Epithelial cell of esophagus (primary cell): Measurements from ENCODE around the gene ZNF71.

Source experiments
- DNase-seq: peaks from one replicate; pipeline ENCODE4 v3.0.0; 2010; ENCODE audit warnings: low read depth
- H3K4me3 ChIP-seq: 2 replicates; pipeline ENCODE4 v1.5.1; 2011; ENCODE audit warnings: mild to moderate bottlenecking, low read length, control low read depth
- TF ChIP-seq, protein P1 (sequence below): IDR thresholded peaks from 2 replicates; pipeline ENCODE4 v1.5.1; 2011; ENCODE audit warnings: low read depth, mild to moderate bottlenecking, low read length, control low read depth, inconsistent platforms; ENCODE audit not compliant: insufficient read depth; ENCODE audit errors: missing control alignments

Gene ZNF71

DNA sequence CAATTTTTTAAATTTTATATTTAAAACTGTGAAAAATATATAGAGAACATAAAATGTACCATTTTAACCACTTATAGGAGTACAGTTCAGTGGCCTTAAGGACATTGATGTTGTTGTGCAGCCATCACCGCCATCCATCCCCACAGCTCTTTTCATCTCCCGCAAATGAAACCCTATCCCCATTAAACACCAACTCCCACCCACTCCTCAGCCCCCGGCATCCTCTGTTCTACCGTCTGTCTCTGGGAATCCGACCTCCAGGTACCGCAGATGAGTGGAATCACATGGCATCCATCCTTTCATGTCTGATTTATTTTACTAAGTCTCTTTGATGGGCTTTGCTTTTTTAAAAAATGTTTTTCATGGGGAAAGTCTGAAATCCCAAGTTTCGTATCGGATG is 24.0 kb downstream of the ZNF71 start:
- TF ChIP-seq, protein P1, sequence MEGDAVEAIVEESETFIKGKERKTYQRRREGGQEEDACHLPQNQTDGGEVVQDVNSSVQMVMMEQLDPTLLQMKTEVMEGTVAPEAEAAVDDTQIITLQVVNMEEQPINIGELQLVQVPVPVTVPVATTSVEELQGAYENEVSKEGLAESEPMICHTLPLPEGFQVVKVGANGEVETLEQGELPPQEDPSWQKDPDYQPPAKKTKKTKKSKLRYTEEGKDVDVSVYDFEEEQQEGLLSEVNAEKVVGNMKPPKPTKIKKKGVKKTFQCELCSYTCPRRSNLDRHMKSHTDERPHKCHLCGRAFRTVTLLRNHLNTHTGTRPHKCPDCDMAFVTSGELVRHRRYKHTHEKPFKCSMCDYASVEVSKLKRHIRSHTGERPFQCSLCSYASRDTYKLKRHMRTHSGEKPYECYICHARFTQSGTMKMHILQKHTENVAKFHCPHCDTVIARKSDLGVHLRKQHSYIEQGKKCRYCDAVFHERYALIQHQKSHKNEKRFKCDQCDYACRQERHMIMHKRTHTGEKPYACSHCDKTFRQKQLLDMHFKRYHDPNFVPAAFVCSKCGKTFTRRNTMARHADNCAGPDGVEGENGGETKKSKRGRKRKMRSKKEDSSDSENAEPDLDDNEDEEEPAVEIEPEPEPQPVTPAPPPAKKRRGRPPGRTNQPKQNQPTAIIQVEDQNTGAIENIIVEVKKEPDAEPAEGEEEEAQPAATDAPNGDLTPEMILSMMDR, result no peak
- H3K4me3 ChIP-seq, result no peak overlapping the region
- no peak for DNase-seq

DNA sequence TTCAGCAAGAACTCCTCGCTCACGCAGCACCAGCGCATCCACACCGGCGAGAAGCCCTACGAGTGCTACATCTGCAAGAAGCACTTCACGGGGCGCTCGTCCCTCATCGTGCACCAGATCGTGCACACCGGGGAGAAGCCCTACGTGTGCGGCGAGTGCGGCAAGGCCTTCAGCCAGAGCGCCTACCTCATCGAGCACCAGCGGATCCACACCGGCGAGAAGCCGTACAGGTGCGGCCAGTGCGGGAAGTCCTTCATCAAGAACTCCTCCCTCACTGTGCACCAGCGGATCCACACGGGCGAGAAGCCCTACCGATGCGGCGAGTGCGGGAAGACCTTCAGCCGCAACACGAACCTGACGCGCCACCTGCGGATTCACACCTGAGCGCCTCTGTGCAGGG is 27.3 kb downstream of the ZNF71 start:
- no peak overlapping the region for H3K4me3 ChIP-seq
- DNase-seq, result no peak
- TF ChIP-seq, protein P1, result no peak

DNA sequence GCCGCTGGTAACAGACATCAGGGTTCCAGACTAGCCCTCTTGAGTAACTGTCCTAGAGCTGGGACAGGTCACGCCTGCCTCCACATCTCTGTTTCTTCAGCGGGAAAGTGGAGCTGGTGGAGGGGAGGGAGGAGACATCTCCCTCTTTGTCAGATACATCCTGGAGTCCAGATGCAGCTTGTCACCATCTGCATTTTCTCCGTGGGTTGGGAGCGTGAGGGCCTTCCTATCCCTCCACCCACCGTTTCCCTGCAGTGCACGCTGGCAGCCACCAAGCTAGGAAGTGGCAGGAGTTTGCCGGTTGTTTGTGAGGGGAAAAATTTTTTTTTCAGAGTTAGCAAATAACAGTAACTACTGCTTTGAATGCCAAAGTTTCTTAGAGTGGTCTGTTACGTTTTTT is 27.9 kb downstream of the ZNF71 start:
- TF ChIP-seq, protein P1, result no peak
- DNase-seq, result no peak
- no peak overlapping the region for H3K4me3 ChIP-seq

DNA sequence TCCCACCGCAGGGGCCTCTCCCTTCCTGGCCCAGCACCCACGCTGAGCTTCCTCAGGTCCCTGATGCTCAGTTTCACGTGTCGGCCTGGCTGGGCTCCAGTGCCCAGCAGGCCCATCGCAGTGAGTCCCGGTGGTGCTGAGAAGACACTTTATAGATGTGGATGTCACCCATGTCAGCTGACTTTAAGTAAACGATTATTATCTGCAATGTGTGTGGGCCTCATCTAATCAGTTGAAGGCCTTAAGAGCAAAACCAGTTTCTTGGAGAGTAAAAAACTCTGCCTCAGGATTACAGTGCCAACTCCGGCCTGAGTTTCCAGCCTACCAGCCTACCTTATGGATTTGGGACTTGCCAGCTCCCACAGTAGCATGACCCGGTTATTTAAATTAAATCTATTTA is 30.6 kb downstream of the ZNF71 start:
- TF ChIP-seq, protein P1, result no peak
- no peak overlapping the region for H3K4me3 ChIP-seq
- no peak for DNase-seq

DNA sequence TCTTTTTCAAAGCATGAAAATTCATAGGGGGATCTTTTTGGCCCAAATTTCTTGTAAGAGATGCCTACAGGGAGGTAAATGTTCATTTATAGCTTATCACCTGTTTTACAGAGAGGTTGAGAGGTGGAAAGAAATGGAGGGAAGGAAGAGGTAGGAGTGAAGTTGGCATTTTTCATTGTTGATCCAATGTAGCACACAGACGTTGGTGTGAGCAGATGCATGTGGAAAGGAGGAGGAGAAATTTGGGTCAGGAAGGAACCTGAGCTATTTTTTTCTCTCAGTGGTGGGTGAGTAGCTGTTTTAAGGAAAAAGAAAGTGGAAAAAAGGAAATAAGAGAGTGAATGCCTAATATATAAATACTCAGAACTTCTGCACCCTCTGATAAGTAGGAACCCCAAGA is 37.9 kb downstream of the ZNF71 start:
- no peak for DNase-seq
- no peak overlapping the region for H3K4me3 ChIP-seq
- TF ChIP-seq, protein P1, result no peak

DNA sequence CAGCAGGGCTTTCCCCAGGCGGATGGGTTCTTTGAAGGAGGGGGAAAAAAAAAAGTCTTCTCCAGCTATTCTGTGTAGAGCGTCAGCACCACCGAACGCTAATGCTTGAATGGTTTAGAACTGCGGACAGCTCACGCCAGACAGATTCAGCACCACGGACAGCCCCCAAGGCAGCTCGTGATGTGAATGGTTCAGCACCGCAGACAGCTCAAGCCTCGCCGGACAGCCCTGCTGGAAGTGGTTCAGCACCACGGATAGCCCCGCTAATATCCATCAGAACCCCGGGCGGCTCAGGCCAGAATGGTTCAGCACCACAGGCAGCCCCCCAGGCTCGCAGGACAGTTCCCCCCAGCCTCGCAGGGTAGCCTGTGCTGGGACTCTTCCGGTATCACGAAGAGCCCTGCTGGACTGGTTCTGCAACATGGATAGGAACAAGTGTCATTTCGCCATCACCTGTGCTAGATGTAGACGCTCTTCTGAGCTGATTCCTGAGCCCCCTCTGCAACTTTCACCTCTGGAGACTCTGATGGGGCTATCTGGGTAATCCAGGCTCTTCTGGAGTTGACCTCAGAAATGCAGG is 43.0 kb downstream of the ZNF71 start:
- H3K4me3 ChIP-seq, result no peak overlapping the region
- TF ChIP-seq, protein P1, result no peak
- DNase-seq, result peak; percentile 84

DNA sequence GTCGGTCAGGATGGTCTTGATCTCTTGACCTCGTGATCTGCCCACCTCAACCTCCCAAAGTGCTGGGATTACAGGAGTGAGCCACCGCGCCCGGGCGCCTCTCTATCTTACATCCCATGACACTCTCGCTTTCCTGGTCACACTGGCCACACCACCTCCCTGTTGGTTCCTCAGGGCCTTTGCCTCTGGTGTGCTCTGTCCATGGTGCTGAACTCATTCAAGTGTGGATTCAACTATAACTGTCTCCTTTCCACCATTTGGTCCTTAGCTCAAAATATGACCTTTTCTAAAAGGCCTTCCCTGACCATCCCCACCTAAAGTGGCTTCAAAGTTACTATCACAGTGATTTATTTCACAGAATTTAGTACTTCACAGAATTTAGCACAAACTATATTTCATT is 44.1 kb downstream of the ZNF71 start:
- TF ChIP-seq, protein P1, result no peak
- H3K4me3 ChIP-seq, result no peak overlapping the region
- peak; percentile 21 for DNase-seq
